ENCODE results near the gene SLC44A3. TPM values are rescaled to one million over a fixed set of nuclear protein-coding genes. Genes with fewer than 3 reads are reported as not detected.
A peak's percentile ranks its signal among the peaks of the same experiment; 100 is the strongest.

Gene SLC44A3
- total and polyA plus RNA-seq, 11 donors: 1.3 to 8.8 (median 5.8) TPM

- DNase-seq (no peak), ATAC-seq (peak in 1 of 4 donors; percentile 30)
- no peaks in the 10 kb centered on the region for H3K27me3 ChIP-seq
- H3K27ac ChIP-seq: no peak overlapping the region
- intact Hi-C loops (cut with DNase I): loop anchor here in 1 of 10 donors (2.0 kb wide), 1 partner anchor 31 kb away; no protein-coding TSS in a partner anchor
- H3K4me1 ChIP-seq: peaks cover 0 to 97% (median 41%) of the 10 kb centered on the region in 12 donors
- WGBS, 4 donors: 81 to 86% (median 84%) methylated on average over 6 of the region's 6 CpGs
- H3K9me3 ChIP-seq: no peaks in the 10 kb centered on the region
- H3K36me3 ChIP-seq: peaks cover 0 to 18% (median 0%) of the 10 kb centered on the region in 9 donors
- no peak overlapping the region for H3K4me3 ChIP-seq
- TF ChIP-seq CTCF (IDR thresholded peaks at IDR 0.05) (no peak), POLR2A (IDR thresholded peaks at IDR 0.05) (no peak)
Observed at GRCh38 chr1:94909486-94909885, 89.3 kb downstream of the SLC44A3 start.

- intact Hi-C loops (cut with DNase I): loop anchor here in 3 of 10 donors (5.0 to 10.0 kb wide), 3 partner anchors 40 to 58 kb away; no protein-coding TSS in a partner anchor
- Histone ChIP-seq H3K4me3 (no peak overlapping the region), H3K27me3 (no peaks in the 10 kb centered on the region), H3K27ac (peak overlapping the region in 1 of 12 donors; percentile 46), H3K9me3 (no peaks in the 10 kb centered on the region), H3K36me3 (peaks cover 0 to 13% (median 0%) of the 10 kb centered on the region in 9 donors), H3K4me1 (peaks cover 0 to 96% (median 41%) of the 10 kb centered on the region in 12 donors)
- no peak for DNase-seq
- no peak for TF ChIP-seq POLR2A (IDR thresholded peaks at IDR 0.05)
- WGBS, 4 donors: 53 to 64% (median 60%) methylated on average over 9 of the region's 9 CpGs
- peak in 2 of 4 donors; percentile 40 to 41 for ATAC-seq
Observed at GRCh38 chr1:94912263-94913184, 92.4 kb downstream of the SLC44A3 start.

- Histone ChIP-seq H3K27ac (no peak overlapping the region), H3K9me3 (no peaks in the 10 kb centered on the region), H3K4me1 (peaks cover 0 to 99% (median 63%) of the 10 kb centered on the region in 12 donors), H3K36me3 (peaks cover 0 to 7% (median 0%) of the 10 kb centered on the region in 9 donors), H3K4me3 (no peak overlapping the region), H3K27me3 (no peaks in the 10 kb centered on the region)
- WGBS, 4 donors: 76 to 82% (median 79%) methylated on average over 6 of the region's 6 CpGs
- DNase-seq: no peak
- TF ChIP-seq POLR2A (IDR thresholded peaks at IDR 0.05): no peak
- no peak for TF ChIP-seq CTCF (IDR thresholded peaks at IDR 0.05)
- intact Hi-C loops (cut with DNase I): loop anchor here in 1 of 10 donors (10.0 kb wide), 1 partner anchor 62 kb away; no protein-coding TSS in a partner anchor
- no peak for ATAC-seq
Observed at GRCh38 chr1:94917251-94917650, 97.1 kb downstream of the SLC44A3 start.

GRCh38 chr1:94919241-94920030 is 99.3 kb downstream of the SLC44A3 start:
- DNase-seq (no peak), ATAC-seq (peak in 2 of 4 donors; percentile 10 to 12)
- Histone ChIP-seq H3K9me3 (no peaks in the 10 kb centered on the region), H3K36me3 (peaks cover 0 to 7% (median 0%) of the 10 kb centered on the region in 9 donors), H3K4me1 (peaks cover 3 to 99% (median 66%) of the 10 kb centered on the region in 12 donors), H3K4me3 (peak overlapping the region in 1 of 12 donors; percentile 1), H3K27me3 (no peaks in the 10 kb centered on the region), H3K27ac (peak overlapping the region in 2 of 12 donors; percentile 1 to 18)
- 63 to 82% (median 74%) methylated on average over 4 of the region's 4 CpGs for WGBS, 4 donors
- no peak for TF ChIP-seq POLR2A (IDR thresholded peaks at IDR 0.05)
- no peak for TF ChIP-seq CTCF (IDR thresholded peaks at IDR 0.05)
- intact Hi-C loops (cut with DNase I): loop anchor here in 4 of 10 donors (5.0 to 10.0 kb wide), 3 partner anchors 62 to 125 kb away; no protein-coding TSS in a partner anchor

Data from heart left ventricle (tissue), 16 donors.